ENCODE measurements around the gene TENM3.

GRCh38 chr4:182768838-182769237 lies 525.6 kb downstream of the TENM3 start:
- TF ChIP-seq CTCF (IDR thresholded peaks at IDR 0.05) (no peak), POLR2A (IDR thresholded peaks at IDR 0.05) (no peak)

Data from esophagus squamous epithelium (tissue), 4 donors.